ENCODE results near the gene ANO6.

Gene ANO6

DNA sequence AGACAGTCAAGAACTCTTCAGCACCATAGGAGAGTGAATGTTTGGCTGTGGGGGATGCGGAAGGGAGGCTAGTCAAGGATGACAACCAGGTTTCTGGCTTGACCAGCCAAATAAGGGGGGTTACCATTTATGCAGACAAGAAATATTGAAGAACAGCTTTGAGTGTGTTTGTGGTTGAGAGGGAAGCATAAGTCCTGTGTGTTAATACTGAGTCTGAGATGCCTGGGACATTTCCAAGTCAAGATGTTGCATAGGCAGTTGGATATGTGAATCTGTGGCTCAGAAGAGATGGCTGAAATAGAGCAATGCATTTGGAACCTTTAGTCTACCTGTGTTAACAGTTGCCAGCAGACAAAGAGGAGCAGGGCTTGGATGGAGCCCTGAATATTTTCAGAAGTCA is 66.1 kb downstream of the ANO6 start:
- DNase-seq, result no peak

DNA sequence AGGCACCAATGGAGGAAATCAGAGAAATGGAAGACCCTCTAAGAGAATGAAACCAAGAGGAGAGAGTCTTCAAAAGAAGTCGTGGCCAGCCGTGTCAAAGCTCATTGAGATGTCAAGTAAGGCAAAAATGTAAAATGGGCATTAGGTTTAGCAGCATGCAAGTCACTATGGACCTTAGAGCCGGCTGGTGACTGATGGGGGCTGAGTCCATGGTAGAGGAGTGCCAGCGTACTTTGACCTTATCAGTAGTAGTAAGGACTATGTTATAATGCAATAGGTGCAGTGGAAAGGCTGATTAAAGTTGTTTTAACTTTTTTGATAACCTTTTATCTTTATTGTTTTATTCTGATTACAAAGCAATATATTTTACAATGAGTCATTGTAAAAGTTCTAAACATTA is 66.5 kb downstream of the ANO6 start:
- DNase-seq, result no peak

DNA sequence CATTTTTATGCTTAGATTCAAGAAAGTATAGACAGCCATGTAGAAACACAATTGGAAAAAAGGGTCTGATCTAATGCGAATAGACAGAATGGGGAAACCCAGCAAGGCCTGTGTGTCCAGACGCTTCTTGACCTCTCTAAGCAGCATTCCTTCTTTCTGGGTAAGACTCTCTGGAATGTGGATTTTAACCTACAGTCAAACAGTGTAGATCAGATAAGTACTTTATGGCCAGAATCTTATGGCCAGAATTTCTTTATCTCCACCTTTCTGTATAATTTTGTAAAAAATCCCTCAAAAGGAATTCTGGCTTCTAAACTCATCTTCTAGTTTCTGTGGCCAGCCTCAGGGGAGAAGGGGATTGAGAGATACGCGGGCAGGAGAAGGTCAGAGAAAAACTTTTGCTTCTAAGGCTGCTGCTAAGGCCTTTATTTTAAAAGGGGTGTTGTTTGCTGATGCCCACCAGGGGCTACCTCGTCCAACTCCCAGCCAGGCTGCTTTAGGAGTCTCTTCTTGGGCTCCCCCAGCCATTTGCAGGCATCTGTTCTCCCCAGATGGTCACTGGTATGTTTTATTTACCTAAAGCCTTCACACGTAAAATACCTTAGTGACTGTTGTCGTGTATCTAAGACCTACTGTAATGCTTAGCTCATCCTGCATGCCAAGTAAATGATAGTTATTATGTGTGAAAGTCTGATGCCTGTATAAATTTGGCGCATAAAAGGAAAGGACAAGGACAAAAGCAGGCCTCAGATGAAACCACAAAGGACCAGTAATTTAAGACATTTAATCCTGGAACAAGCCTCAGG is 68.4 kb downstream of the ANO6 start:
- no peak for DNase-seq

DNA sequence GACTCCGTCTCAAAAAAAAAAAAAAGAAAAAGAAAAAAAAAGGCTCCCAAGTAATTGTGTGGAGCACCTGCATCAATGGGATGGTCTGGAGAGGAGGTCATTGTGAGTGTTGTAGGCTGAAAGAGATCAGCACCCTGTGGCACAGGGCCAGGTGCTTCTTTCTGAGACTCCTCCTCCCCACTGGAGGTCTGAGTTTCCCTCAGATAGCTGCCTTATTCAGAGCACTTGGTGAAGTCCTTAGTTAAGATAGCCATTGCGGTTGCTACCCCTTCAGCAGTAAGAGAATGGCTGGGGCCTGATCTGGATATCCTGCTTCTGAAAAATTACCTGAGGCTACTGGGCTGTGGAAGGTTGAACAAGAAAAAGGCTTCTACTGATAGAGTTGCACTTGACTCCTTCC is 69.8 kb downstream of the ANO6 start:
- no peak for DNase-seq

DNA sequence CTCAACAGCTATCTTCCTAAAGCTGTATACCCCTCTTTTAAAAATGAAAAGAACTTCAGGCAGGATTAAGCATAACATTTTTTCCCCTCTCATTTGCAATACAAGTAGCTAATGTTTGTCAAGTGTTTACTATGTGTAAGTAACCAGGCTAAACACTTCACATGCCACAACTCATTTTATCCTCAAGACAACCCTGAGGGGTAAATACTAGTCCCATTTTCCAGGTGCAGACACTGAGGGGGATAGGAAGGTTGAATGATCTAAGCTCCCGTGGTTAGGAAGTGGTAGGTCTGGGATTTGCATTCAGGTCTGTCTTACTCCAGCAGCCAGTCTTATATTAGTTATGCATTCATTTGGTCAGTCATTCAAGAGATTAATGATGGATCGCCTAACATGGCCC is 70.7 kb downstream of the ANO6 start:
- DNase-seq, result no peak

DNA sequence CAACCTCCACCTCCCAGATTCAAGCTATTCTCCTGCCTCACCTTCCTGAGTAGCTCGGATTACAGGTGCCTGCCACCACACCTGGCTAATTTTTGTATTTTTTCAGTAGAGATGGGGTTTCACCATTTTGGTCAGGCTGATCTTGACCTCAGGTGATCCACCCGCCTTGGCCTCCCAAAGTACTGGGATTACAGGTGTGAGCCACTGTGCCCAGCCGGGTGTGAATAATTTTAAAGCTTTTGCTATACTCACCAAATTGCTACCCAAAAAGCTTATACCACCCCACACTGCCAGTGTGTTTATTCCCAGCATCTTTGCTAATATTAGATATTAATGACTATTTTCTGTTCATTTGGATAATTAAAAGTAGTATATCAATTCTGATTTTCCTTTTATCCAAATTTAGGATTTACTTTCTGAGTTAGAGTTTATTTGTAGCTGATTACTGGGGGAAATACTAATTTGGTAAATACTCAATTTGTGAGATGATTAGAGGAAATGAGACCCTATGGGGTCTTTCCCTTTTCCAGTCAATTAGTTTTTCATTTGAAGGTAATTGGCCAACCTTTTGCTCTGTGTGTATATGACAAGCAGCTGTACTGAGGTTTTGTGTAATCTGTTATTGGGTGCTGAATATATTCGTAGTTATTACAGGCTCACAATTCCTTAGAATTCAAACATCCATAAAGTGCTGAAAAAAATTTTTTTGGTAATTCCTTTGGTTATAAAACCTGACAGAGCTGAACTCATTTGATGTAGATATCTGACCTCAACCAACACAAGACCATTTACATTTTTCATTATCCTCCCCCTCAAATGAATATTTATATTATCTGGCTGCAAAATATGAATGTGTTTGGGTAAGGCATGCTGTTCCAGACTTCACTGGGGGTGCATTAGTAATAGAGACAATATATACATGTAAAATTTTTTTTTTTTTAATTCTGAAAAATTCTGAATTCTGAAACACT is 73.6 kb downstream of the ANO6 start:
- no peak for DNase-seq

DNA sequence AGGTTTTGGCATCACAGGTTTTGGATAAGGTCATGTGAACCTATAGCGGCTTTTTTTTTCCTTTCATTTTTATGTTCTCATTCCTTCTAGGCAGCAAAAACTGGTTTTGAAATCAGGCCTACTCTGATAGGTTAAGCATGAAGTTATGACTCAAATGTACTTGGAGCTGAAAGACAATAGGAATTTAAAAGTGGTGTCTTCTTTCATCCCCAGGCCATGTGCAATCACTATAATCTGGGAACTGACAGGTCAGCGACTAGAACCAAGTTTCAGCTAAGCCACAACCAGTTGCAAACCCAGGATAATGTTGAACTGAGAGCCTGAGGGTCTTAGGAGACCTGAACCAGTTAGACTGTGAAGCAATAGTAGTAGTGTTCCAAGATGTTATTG is 74.3 kb downstream of the ANO6 start:
- DNase-seq, result no peak

DNA sequence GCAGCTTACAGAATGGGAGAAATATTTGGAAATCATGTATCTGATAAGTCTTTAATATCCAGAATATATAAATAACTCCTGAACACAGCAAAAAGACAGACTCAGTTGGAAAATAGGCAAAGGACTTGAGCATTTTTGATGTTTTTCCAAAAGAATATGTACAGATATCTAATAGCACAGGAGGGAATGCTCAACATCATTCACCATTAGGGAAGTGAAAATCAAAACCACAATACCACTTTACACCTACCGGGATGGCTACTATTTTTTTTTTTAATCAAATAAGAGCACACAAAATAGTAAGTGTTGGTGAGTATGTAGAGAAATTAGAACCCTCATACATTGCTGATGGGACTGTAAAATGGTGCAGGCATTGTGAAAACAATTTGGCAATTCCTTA is 75.6 kb downstream of the ANO6 start:
- no peak for DNase-seq

DNA sequence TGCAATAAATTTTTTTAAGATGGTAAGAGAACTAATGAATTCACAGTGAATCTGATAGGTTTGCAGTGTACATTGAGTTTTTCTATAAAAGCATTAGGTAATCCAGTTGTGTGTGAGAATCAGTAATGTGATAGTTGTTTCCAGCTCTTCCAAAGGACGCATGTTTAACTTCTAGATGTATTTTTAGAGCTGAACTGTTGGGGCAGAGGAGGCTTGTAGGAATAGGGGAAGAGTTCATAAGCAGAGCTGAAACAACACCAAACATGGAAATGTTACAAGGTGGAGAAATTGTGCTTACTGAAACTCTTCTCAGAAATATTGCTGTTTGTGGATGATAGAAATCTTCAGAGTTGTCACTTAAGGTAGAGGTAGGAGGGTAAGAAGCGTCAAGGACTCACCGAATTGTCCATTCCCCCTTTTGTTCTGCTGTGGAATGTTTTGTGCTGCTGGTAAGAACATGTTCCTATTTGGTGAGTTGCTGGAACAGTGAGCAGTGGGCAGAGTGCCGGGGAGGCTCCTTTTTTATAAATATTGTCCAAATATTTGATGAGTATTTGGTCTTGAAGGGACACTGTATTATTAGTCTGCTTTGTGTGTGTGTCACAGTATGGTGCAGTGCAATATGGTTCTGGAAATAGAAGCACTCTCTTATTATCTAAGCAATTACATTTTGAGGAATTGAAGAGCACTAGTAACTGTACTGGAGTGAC is 76.7 kb downstream of the ANO6 start:
- no peak for DNase-seq

DNA sequence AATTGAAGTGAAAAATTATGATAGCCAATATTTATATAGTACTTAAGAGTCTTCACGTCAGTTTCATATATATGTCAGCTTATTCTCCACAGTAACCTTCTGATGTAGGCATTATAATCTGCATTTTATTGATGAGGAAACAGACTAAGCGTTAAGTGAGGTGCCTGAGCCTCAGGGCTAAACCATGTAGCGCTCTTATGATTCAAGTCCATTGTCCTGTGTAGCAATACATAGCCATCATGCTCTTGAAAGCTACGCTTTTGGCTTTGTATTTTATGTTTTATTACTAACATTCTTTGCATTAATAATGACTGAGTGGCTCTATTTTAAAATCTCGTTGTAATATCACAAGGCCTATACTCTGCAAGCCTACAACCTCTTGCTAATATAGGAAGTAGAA is 79.0 kb downstream of the ANO6 start:
- no peak for DNase-seq

DNA sequence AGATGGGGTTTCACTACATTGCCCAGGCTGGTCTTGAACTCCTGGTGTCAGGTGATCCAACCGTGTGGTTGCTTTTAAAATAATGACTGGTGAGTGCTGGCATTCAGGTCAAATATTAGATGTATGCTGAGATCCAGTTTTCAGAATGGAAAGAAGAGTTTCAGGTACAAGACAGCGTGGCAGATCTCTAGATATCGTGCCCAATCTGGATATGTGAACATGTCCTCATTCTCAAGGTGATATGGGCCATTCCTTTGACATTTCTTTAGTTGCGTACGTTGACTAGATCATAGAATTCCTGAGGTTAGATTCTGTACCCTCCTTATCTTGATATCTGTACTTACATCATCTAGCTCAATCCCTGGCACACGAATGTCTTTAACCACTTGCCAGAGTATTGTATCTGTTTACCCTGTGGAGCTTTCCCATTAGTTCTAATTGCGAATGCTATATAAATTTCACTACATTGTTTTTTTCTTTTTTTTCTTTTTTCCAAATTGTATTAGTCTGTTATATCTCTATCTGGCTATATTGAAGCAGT is 80.2 kb downstream of the ANO6 start:
- no peak for DNase-seq

DNA sequence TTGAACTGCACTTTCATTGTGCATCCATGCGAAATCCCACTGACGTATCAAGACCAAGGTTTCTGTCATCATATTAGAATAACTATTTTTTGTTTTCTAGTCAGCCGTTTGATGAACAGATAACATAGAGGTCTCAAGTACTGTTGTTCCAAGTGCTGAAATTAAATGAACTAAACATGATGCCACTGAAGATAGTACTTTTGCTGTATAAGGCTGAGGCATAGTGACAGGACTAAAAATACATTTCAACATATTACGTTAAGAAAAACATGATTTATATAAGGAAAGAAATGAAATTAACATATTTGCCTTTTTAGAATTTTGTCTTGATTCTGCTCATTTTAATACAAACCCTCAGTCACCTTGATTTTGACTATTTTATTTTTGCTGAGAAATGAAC is 82.2 kb downstream of the ANO6 start:
- DNase-seq, result no peak

DNA sequence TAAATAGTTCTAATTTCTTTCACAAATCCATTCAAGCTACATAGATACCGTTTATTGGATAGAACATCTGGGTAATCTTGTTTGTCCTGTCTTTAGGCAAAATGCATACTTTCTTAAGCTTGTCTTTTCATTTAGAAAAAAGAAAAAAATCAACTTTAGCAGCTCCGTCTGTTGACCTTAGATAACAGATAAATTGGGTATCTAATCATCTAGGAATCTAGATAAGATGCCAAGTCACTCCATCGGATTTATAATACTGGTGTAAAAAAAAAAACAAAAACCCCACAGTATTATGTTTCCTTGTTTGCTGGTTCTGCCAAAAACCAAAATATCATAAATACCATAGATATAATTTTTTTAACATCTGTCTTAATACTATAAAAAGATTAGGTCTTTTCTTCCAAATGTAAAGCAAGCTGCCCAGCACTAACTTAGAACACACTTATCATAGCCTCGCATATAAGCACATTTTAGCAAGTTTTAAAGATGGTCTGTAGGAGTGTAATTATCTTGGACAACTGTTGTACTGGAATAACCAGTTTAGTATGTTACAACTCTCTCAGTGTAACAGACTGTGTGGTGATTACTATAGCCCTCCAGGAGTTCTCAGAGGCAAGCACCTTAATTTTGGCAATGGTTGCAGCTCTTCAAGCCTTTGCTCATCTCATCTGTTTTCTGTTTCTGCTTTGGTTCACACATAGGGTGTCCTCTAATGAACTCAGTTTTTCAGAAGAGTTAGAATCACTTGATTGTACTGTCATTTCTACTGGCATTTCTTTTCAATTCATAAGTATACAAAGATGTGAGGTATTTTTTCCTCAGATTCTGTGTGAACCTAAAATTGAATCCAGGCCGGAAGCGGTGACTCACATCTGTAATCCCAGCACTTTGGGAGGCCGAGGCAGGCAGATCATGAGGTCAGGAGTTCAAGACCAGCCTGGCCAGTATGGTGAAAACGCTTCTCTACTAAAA is 83.1 kb downstream of the ANO6 start:
- no peak for DNase-seq

DNA sequence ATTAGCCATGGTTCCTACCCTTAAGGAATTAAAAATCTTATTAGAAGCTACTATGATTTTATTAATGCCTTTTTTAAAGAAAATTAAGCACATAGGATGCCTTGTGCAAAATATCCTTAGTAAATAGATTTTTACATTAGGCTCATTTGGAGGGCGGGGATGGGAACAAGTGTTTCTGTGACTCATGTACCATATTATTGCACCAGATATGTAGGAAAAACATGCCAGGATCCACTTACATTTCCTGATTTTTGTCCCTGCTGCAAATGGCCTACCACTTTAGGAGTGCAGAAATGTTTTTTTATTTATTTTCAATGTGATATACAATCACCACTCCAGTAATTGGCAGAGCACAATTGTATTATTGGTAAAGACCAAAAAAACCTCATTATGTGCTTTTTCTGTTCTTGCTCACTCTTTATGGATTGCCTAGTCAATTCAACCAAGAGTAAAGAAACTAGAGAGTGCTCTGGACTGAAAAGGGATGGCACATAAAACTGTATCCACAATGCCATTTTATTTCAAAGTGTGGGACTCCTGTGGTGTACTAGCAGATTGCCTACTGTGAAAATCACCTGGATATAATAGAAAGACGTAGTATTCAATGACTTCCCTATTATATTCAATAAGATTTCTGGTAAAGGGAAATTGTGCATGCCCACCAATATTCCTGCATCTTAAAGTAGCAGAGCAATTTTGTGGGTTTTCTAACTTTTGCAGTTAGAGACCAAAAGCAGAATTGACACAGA is 86.9 kb downstream of the ANO6 start:
- no peak for DNase-seq

DNA sequence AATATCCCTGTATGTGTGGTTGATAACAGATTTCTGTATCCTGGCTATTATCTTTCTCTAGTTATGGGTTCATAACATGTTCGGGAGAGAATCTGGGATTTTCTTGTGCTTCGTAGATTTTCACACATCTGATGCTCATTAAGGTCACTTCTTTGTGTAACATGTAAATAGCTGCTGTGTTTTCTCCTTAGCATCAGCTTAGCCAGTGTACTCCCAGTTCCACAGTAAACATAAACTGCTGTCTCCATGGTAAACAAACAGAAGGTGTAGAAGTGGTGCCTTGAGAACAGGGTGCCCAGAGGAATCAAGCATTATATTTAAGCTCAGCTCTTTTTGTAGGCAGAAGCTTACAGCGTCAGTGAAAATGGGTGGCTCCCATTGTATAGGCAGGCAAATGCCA is 88.0 kb downstream of the ANO6 start:
- DNase-seq, result no peak

DNA sequence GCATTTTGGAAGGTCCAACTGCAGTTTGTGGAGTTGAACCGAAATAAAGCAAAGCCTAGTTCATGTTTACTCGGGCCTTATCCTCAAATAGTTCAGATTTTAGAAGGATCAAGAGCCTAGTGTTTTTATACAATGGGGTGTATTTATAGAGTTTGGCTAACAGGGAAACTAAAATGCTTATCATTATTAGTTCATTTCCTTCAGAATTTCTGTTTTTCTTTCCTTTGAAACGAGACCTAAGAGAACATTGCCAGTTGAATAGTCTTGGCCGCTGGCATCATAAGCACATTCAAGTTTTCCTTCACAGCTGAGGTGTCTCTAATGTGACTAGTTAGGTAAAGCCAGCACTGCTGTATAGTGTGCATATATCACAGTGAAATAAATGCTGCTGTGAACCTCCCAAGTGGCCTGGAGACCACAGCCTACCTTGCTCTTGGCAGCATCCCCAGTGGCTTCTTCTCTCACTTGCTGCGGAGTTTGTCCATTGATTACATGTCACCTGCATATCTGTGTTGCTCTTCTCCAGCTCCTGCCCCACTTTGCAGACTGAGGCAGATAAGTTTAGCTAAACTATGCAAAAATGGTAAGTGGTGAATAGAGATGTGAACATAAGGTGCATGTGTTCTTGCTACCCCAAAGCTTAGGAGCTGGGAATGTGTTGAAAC is 88.8 kb downstream of the ANO6 start:
- no peak for DNase-seq

DNA sequence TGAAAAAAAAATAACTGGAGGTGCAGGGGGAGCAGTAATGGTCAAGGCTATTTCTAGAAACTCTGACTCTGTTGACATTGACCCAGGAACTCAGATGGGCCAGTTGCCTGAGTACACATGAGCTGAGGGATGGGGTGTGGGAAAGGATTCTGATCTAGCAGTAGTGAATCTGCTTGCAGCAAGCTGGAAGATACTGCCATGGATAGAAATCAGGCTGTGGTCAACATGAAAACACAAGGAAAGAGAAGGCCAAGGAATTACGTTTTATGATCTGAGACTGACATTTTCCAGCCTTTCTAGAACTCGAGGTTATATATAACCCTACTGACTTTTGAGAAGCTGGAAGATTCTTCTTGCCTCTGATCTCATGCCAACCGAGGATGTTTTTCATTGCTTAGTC is 90.0 kb downstream of the ANO6 start:
- DNase-seq, result no peak

DNA sequence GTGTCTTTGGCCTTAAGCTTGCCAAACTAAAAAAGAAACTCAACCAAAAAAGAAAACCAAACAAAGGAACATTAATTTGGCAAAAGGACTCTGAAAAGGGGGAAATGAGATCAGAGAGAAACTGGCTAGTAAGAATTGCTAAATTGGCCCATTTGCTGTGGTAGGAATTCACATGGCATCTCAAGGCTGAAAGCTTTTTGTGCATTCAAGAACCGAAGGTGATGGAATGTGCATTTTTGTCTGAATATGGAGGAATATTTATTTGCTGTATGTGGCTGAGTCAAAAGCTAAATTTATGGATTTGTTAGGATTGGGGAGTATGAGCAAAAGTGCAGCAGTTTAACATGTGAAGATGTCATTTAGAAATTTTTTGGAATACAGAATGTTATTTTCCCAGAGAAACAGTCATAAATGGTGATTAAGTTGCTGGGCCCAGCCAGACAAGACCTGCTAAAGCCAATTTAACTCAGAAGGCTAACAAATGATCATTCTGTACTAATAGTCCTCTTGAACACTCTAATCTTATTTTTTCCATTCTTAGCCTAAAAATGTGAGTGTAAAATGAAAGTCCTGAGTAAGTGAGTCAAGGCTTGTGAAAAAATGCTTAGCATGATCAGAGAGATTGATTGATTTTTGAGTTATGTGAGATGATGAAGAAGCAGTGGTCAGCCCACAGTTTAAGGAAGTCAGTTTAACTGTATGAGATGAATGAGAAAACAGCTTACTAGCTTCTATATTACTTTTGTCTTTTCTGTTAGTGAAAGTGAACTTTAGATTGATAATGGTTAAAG is 94.1 kb downstream of the ANO6 start:
- DNase-seq, result no peak

DNA sequence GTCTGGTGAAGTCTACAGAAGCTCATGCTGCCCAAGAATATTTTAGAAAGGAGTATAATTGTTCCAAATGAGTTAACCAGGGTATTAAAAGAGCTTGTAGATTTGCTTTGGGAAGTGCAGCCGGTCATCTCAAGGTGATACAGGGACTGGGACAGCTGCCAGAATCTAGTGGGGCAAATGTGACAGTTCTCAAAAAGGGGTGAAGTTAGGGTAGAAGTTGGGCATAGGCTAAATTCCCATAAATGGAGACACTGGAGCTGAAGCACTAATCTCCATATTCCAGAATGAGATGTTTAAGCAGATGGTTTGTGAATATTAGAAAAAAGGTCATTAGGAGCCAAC is 94.7 kb downstream of the ANO6 start:
- no peak for DNase-seq

DNA sequence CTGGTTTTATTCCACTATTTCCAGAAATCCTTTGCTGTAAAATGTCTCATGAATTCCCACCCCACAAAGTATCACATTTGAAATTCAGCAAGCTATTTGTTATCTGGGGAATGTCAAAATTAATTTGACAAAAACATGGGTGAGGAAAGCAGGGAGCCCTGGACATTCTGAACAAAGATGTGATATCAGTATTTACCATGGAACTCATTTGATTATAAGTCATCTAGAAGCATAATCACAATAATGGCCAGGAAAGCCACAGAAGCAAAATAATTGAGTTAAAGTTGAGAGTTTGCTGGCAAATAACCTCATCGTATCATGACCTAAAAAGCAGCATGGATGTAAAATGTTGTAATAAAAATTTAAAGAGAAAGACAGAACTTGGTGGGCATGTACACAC is 96.1 kb downstream of the ANO6 start:
- DNase-seq, result no peak
